HG03060 (cell line): ENCODE results near the gene TRAF2.

ENCODE experiments used
- ATAC-seq: cut with Tn5 transposase; IDR thresholded peaks from one replicate; pipeline ENCODE4 v1.9.1; 2021; ENCODE audit warnings: low read depth, moderate number of reproducible peaks; ENCODE audit not compliant: unreplicated experiment

The TRAF2 gene

DNA sequence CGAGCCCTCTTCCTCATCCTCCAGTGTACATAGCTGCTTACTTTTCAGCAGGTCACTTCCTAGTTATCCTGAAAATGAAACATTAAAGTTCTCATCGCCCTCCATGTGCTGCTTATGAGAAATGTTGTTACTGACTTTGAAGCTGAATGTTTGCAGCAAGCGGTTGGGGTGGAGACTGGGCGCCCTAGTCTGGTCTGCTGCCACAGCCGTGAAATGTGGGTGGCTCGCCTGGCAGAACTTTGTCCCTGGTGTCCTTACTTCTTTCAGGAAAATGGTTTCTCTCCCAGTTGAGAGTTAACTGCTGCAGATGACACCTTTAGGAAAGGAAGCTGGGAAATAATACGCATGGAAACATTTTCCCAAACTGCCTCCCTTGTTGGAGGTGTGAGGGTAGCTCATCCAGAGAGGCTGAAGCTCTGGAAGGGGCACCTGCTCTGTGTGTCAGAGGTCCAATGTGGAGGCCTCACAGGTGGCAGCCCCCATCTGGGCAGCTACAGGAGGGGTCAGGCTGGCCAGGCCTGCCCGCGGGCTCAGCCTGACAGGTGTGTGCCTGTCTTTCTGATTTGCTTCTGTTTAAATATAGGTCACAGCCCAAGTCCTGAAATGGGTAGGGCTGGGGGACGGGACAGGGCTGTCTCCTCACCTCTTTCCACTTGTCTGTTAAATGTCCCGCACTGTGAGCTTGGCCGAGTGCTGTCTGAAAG lies 24.0 kb downstream of the TRAF2 start:
- no peak for ATAC-seq

GRCh38 chr9:136910901-136911245 lies 24.6 kb downstream of the TRAF2 start:
- no peak for ATAC-seq

DNA sequence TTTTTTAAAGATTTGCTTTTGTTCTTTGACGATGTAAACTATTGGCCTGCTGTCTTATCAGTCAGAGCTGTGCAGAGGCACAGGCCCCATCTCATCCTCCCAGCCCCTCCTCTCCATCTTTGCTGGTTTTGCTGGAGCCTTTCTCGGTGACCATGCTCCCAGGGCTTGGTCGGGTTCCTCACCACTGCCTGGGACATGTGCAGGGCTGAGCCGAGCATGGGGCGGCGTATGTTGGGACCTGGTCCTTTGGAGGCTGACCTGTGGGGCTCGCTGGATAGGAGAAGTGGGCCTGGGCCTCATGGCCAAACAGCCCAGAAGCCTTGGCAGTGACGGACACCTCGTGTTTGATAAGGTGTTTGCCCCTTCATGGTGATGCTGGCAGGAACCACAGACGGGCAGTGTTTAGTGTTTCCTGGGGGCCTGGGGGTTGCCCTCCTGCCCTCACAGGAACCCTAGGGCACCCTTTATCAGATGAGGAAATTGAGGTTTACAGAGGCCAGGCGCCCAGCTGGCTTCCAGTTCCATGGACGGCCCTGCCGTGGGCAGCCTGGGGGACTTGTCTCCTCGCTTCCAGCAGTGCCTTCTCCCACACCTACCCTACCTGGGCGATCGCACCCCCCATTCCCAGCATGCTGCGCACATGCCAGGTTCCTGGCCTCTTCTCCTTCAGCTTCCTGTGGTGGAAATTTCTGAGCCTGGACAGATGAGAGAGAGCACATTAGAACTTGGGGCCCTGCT lies 27.6 kb downstream of the TRAF2 start:
- ATAC-seq: no peak

DNA sequence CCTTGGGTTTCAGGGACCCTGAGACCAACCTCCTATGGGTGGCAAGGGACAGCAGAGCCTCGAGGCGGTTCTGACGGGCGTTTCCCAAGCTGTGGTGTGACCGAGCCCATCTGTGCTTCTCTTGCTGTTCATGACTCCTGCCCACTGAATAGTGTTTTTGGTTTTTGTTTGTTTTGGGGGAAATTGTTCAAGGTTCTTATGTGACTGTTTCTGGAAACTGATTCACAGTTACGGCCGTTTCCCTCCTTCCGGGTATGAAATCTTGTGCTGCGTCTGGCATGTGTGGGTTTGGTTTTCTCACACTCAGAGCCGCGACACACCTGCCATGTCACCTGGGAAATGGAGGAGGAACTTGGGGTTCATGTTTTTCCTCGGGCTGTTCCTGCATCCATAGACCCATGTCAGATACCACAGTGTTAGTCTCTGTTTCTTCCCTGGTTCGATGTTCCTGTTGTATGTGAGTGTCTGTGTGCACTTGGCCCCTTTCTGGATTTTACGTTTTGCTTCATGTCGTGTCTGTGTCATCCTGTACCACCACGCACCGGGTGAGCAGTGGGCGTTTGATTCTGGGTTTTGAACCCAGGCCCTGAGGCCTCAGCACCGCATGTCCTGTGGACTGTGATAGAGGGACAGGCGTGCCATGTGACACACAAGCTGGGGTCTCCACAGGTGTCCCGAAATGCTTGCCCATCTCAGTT lies 29.5 kb downstream of the TRAF2 start:
- ATAC-seq: no peak

- no peak for ATAC-seq
Measured at GRCh38 chr9:136916330-136917184, 30.2 kb downstream of the TRAF2 start.

DNA sequence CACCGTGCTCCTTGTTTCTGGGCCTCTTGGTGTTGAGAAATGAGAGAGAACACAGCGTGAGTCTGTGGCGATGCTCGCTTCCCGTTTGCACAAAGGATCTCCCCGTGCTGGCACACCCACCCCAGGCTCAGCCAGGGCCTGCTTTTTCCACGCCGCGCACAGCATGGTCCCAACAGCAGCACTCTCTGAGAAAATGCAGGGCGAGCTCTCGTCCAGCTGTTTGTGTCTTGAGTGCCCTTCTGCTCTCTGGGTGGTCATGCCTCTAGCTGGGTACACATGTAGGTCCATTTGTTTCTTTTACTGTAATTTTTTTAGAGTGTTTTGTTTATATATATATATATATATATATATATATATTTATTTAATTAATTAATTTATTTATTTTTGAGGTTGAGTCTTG lies 31.6 kb downstream of the TRAF2 start:
- ATAC-seq: no peak

DNA sequence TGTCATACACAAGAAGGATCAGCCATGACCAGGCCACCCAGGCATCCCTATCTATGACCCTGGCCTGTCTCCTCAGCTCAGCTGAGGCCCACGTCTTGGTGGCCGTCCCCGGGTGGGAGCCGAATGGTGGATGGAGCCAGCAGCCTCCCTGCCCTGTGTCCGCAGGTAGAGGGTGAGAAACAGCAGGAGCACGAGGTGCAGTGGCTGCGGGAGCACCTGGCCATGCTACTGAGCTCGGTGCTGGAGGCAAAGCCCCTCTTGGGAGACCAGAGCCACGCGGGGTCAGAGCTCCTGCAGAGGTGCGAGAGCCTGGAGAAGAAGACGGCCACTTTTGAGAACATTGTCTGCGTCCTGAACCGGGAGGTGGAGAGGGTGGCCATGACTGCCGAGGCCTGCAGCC lies 33.8 kb downstream of the TRAF2 start:
- ATAC-seq: no peak

- no peak for ATAC-seq
Measured at GRCh38 chr9:136920734-136921231, 34.5 kb downstream of the TRAF2 start.

GRCh38 chr9:136921307-136921706 lies 35.0 kb downstream of the TRAF2 start:
- no peak for ATAC-seq

GRCh38 chr9:136921718-136922117 lies 35.4 kb downstream of the TRAF2 start:
- no peak for ATAC-seq

DNA sequence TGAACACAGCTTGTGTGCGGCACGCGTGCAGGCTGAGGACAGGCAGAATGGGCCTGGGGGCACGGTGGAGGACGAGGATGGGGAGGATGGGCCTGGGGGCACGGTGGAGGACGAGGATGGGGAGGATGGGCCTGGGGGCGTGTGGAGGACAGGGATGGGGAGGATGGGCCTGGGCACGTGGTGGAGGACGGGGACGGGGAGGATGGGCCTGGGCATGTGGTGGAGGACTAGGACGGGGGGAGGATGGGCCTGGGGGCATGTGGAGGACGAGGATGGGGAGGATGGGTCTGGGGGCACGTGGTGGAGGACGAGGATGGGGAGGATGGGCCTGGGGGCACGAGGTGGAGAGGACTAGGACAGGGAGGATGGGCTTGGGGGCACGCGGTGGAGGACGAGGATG lies 36.2 kb downstream of the TRAF2 start:
- no peak for ATAC-seq

GRCh38 chr9:136923881-136924280 lies 37.6 kb downstream of the TRAF2 start:
- no peak for ATAC-seq

GRCh38 chr9:136925414-136926153 lies 39.3 kb downstream of the TRAF2 start:
- ATAC-seq: no peak

GRCh38 chr9:136926154-136926704 lies 39.9 kb downstream of the TRAF2 start:
- no peak for ATAC-seq

DNA sequence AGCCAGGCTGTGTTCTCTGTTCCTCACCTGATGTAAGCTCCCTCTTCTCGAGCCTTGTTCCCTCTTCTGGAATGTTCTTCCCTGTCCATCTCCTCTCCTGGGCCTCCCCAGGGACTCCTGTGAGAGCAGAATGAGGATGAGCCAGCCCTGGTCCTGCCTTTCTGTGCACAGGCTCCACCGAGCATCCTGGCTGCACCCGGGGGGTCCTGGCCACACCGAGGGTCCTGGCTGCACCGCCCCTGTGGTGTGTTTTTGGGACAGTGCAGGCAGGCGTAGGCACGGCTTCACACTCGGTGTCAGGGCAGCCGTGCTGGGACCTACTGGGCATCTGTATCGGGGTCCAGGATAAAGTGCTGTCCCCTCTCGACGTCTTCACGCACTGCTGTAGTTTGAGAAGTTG lies 40.4 kb downstream of the TRAF2 start:
- no peak for ATAC-seq

- no peak for ATAC-seq
Measured at GRCh38 chr9:136927343-136928271, 41.3 kb downstream of the TRAF2 start.

- no peak for ATAC-seq
Measured at GRCh38 chr9:136928591-136928990, 42.3 kb downstream of the TRAF2 start.

GRCh38 chr9:136930014-136930413 lies 43.7 kb downstream of the TRAF2 start:
- ATAC-seq: no peak
